Measurements from ENCODE around the gene THSD8. TPM values are rescaled to one million over a fixed set of nuclear protein-coding genes. Genes with fewer than 3 reads are reported as not detected.
"Not testable (repeated sequence)": the region's sequence is repeated elsewhere in the genome, so short reads cannot be mapped to it uniquely, and the experiment has no call there.

THSD8 gene
- total RNA-seq, 1 donor from 2014 or later: not detected

DNA sequence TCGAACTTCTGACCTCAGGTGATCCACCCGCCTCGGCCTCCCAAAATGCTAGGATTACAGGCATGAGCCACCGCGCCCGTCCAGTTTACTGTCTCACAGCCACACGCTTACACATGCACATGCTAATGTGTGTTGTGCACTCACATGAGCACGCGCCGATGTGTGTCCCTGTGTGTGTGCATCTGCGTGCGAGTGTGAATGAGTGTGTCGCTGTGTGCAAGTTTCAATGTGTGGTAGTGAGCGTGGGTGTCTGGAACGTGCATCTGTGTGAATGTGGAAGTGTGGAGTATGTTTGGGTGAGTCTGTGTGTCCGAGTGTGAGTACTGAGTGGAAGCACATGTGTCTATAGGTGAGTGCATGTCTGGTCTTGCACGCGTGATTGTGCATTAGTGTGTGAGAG, 40.6 kb downstream of the THSD8 start:
- Mint-ChIP-seq H3K36me3 (peaks cover 2% of the 10 kb centered on the region), H3K4me1 (peaks cover 35% of the 10 kb centered on the region), H3K27me3 (ENCODE audit: insufficient read depth, low read depth) (peaks cover 25% of the 10 kb centered on the region), H3K9me3 (no peaks in the 10 kb centered on the region), H3K27ac (no peak overlapping the region), H3K4me3 (peak overlapping the region; percentile 1)
- Histone ChIP-seq H3K4me1 (peaks cover 4% of the 10 kb centered on the region), H3K79me2 (ENCODE audit: low read depth) (no peaks in the 10 kb centered on the region), H3K9me3 (ENCODE audit: low read depth) (no peaks in the 10 kb centered on the region), H3K4me3 (no peak overlapping the region), H3K9ac (no peak overlapping the region), H3K27me3 (peaks cover 25% of the 10 kb centered on the region), H4K20me1 (ENCODE audit: low read depth) (peaks cover 11% of the 10 kb centered on the region), H3K36me3 (no peaks in the 10 kb centered on the region), H2AFZ (replicated peaks) (no peak overlapping the region), H3K27ac (no peak overlapping the region), H3K4me2 (no peak overlapping the region), H3F3A (ENCODE audit: low read depth) (peaks cover 37% of the 10 kb centered on the region)
- no peak for DNase-seq (ENCODE audit: low spot score)
- TF ChIP-seq, protein P1, sequence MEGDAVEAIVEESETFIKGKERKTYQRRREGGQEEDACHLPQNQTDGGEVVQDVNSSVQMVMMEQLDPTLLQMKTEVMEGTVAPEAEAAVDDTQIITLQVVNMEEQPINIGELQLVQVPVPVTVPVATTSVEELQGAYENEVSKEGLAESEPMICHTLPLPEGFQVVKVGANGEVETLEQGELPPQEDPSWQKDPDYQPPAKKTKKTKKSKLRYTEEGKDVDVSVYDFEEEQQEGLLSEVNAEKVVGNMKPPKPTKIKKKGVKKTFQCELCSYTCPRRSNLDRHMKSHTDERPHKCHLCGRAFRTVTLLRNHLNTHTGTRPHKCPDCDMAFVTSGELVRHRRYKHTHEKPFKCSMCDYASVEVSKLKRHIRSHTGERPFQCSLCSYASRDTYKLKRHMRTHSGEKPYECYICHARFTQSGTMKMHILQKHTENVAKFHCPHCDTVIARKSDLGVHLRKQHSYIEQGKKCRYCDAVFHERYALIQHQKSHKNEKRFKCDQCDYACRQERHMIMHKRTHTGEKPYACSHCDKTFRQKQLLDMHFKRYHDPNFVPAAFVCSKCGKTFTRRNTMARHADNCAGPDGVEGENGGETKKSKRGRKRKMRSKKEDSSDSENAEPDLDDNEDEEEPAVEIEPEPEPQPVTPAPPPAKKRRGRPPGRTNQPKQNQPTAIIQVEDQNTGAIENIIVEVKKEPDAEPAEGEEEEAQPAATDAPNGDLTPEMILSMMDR (IDR thresholded peaks at IDR 0.05): no peak
- TF ChIP-seq EZH2phosphoT487 (IDR thresholded peaks at IDR 0.05) (no peak), EZH2 (IDR thresholded peaks at IDR 0.05) (no peak)

DNA sequence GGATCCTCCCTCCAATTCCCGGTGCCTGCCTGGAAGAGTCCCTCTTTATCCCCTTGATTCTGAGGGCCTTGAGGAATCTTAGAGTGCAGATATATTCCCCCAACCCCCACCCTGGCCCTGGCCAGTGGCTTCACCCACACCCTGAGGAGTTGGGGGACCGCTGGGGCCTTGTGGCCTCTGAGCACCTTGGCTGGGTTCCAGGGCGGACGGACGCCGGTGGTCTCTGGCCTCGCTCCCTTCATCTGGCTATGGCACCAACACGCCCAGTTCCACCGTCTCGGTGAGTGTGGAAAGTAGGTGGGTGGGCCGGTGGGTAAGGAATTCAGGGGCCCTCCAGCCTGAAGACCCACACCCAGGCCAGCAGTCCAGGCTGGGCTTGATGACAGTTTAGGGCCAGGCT, 41.5 kb downstream of the THSD8 start:
- no peaks in the 10 kb centered on the region for H3K9me3 ChIP-seq (ENCODE audit: low read depth)
- peaks cover 25% of the 10 kb centered on the region for H3K27me3 ChIP-seq
- no peak overlapping the region for H3K4me2 ChIP-seq
- TF ChIP-seq EZH2 (IDR thresholded peaks at IDR 0.05) (no peak), EZH2phosphoT487 (IDR thresholded peaks at IDR 0.05) (no peak)
- TF ChIP-seq, protein P1 (IDR thresholded peaks at IDR 0.05): no peak
- Mint-ChIP-seq H3K9me3 (no peaks in the 10 kb centered on the region), H3K36me3 (peaks cover 2% of the 10 kb centered on the region), H3K27ac (no peak overlapping the region), H3K4me3 (no peak overlapping the region), H3K4me1 (peaks cover 34% of the 10 kb centered on the region), H3K27me3 (ENCODE audit: insufficient read depth, low read depth) (peaks cover 27% of the 10 kb centered on the region)
- H3F3A ChIP-seq (ENCODE audit: low read depth): peaks cover 38% of the 10 kb centered on the region
- H4K20me1 ChIP-seq (ENCODE audit: low read depth): peaks cover 14% of the 10 kb centered on the region
- H3K79me2 ChIP-seq (ENCODE audit: low read depth): no peaks in the 10 kb centered on the region
- no peaks in the 10 kb centered on the region for H3K36me3 ChIP-seq
- H3K4me1 ChIP-seq: peaks cover 4% of the 10 kb centered on the region
- no peak for DNase-seq (ENCODE audit: low spot score)
- H3K27ac ChIP-seq: no peak overlapping the region
- H3K9ac ChIP-seq: no peak overlapping the region
- H3K4me3 ChIP-seq: no peak overlapping the region
- no peak overlapping the region for H2AFZ ChIP-seq (replicated peaks)

DNA sequence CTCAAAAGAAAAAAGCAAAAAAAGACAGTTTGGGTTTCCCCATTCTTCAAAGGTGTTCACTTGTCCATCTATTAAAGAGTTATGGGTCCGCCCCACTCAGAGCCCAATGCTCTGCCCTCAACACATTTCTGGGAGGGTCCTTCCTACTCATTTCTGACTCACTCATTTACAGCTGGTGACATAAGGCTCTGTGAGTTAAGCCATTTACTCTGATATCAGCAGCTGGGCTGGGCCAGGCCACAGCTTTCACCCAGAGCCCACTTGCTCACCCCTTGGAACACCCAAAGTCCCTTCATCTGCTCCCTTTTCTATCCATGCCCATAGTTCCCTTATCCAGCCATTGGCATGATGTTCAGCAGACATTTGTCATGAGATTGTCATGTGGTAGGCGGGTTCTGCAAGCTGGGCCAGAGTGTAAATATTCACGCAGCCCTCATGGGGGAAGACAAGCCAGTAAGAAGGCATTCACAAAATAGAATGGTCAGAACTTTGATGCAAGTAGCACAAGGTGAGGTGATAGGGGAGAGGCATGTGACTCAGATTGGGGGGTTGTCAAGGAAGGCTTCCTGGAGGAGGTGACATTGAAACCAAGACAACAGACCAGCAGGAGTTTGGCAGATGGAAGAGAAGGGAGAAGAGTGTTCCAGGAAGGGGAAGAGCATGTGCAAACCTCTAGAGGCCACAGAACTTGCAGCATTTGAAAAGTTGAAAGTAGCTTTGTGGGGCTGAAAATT, 42.3 kb downstream of the THSD8 start:
- Mint-ChIP-seq H3K27ac (no peak overlapping the region), H3K36me3 (peaks cover 4% of the 10 kb centered on the region), H3K4me1 (peaks cover 32% of the 10 kb centered on the region), H3K27me3 (ENCODE audit: insufficient read depth, low read depth) (peaks cover 28% of the 10 kb centered on the region), H3K9me3 (no peaks in the 10 kb centered on the region), H3K4me3 (no peak overlapping the region)
- H3F3A ChIP-seq (ENCODE audit: low read depth): peaks cover 35% of the 10 kb centered on the region
- H3K4me2 ChIP-seq: no peak overlapping the region
- peaks cover 18% of the 10 kb centered on the region for H3K27me3 ChIP-seq
- peaks cover 4% of the 10 kb centered on the region for H3K4me1 ChIP-seq
- no peak overlapping the region for H3K9ac ChIP-seq
- H3K79me2 ChIP-seq (ENCODE audit: low read depth): no peaks in the 10 kb centered on the region
- no peak for DNase-seq (ENCODE audit: low spot score)
- no peaks in the 10 kb centered on the region for H3K9me3 ChIP-seq (ENCODE audit: low read depth)
- TF ChIP-seq EZH2 (IDR thresholded peaks at IDR 0.05) (no peak), EZH2phosphoT487 (IDR thresholded peaks at IDR 0.05) (no peak)
- TF ChIP-seq, protein P1 (IDR thresholded peaks at IDR 0.05): no peak
- H3K27ac ChIP-seq: no peak overlapping the region
- H2AFZ ChIP-seq (replicated peaks): no peak overlapping the region
- peaks cover 14% of the 10 kb centered on the region for H4K20me1 ChIP-seq (ENCODE audit: low read depth)
- no peak overlapping the region for H3K4me3 ChIP-seq
- no peaks in the 10 kb centered on the region for H3K36me3 ChIP-seq

DNA sequence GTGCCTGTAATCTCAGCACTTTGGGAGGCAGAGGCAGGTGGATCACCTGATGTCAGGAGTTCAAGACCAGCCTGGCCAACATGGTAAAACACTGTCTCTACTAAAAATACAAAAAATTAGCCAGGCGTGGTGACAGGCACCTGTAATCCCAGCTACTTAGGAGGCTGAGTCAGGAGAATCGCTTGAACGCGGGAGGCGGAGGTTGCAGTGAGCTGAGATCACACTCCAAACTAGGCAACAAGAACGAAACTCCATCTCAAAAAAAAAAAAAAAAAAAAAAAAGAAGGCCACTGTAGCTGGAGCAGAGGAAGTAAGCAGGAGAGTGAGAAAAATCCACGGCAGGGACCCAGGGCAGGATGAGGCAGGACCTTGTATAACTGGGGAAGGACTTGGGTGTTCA, 44.7 kb downstream of the THSD8 start:
- Histone ChIP-seq H3F3A (ENCODE audit: low read depth) (peaks cover 18% of the 10 kb centered on the region), H3K27me3 (peaks cover 13% of the 10 kb centered on the region)
- not testable (repeated sequence) for H3K4me2 ChIP-seq; H3K4me3 ChIP-seq; DNase-seq (ENCODE audit: low spot score); H3K9me3 ChIP-seq (ENCODE audit: low read depth); H3K9me3 Mint-ChIP-seq; H4K20me1 ChIP-seq (ENCODE audit: low read depth); H3K27ac Mint-ChIP-seq; H3K79me2 ChIP-seq (ENCODE audit: low read depth); H3K36me3 Mint-ChIP-seq; H3K9ac ChIP-seq; H3K4me1 ChIP-seq; H2AFZ ChIP-seq (replicated peaks); H3K4me3 Mint-ChIP-seq; H3K36me3 ChIP-seq; H3K27ac ChIP-seq
- Mint-ChIP-seq H3K27me3 (ENCODE audit: insufficient read depth, low read depth) (peaks cover 14% of the 10 kb centered on the region), H3K4me1 (peaks cover 12% of the 10 kb centered on the region)
